ENCODE data around the gene MYO7A. TPM values are rescaled to one million over a fixed set of nuclear protein-coding genes. Genes with fewer than 3 reads are reported as not detected.

The MYO7A gene
- total and polyA plus RNA-seq, 2 of the 8 experiments (the other 6 are each of a cell fraction or from before 2014, with no cell fraction given): 1.5 to 1.9 TPM

DNA sequence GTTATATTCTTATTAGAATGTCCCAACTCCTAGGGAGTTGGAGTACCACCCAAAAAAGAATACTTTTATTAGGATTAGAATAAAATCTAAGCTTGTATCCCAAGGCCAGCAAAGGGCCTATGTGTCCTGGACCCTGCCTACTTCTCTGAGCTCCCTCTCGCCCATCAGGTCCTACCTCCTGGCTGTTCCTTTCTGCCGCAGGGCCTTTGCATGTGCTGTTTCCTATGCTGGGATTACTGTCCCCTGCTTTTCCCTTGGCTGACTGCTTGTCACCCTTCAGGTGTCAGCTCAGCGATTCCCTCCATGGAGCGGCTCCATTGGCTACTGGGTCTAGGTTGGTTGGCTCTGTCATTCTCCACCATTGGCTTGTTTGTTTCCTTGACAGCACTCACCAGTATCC, 13.4 kb downstream of the MYO7A start (continued):
- TF ChIP-seq, protein P1, sequence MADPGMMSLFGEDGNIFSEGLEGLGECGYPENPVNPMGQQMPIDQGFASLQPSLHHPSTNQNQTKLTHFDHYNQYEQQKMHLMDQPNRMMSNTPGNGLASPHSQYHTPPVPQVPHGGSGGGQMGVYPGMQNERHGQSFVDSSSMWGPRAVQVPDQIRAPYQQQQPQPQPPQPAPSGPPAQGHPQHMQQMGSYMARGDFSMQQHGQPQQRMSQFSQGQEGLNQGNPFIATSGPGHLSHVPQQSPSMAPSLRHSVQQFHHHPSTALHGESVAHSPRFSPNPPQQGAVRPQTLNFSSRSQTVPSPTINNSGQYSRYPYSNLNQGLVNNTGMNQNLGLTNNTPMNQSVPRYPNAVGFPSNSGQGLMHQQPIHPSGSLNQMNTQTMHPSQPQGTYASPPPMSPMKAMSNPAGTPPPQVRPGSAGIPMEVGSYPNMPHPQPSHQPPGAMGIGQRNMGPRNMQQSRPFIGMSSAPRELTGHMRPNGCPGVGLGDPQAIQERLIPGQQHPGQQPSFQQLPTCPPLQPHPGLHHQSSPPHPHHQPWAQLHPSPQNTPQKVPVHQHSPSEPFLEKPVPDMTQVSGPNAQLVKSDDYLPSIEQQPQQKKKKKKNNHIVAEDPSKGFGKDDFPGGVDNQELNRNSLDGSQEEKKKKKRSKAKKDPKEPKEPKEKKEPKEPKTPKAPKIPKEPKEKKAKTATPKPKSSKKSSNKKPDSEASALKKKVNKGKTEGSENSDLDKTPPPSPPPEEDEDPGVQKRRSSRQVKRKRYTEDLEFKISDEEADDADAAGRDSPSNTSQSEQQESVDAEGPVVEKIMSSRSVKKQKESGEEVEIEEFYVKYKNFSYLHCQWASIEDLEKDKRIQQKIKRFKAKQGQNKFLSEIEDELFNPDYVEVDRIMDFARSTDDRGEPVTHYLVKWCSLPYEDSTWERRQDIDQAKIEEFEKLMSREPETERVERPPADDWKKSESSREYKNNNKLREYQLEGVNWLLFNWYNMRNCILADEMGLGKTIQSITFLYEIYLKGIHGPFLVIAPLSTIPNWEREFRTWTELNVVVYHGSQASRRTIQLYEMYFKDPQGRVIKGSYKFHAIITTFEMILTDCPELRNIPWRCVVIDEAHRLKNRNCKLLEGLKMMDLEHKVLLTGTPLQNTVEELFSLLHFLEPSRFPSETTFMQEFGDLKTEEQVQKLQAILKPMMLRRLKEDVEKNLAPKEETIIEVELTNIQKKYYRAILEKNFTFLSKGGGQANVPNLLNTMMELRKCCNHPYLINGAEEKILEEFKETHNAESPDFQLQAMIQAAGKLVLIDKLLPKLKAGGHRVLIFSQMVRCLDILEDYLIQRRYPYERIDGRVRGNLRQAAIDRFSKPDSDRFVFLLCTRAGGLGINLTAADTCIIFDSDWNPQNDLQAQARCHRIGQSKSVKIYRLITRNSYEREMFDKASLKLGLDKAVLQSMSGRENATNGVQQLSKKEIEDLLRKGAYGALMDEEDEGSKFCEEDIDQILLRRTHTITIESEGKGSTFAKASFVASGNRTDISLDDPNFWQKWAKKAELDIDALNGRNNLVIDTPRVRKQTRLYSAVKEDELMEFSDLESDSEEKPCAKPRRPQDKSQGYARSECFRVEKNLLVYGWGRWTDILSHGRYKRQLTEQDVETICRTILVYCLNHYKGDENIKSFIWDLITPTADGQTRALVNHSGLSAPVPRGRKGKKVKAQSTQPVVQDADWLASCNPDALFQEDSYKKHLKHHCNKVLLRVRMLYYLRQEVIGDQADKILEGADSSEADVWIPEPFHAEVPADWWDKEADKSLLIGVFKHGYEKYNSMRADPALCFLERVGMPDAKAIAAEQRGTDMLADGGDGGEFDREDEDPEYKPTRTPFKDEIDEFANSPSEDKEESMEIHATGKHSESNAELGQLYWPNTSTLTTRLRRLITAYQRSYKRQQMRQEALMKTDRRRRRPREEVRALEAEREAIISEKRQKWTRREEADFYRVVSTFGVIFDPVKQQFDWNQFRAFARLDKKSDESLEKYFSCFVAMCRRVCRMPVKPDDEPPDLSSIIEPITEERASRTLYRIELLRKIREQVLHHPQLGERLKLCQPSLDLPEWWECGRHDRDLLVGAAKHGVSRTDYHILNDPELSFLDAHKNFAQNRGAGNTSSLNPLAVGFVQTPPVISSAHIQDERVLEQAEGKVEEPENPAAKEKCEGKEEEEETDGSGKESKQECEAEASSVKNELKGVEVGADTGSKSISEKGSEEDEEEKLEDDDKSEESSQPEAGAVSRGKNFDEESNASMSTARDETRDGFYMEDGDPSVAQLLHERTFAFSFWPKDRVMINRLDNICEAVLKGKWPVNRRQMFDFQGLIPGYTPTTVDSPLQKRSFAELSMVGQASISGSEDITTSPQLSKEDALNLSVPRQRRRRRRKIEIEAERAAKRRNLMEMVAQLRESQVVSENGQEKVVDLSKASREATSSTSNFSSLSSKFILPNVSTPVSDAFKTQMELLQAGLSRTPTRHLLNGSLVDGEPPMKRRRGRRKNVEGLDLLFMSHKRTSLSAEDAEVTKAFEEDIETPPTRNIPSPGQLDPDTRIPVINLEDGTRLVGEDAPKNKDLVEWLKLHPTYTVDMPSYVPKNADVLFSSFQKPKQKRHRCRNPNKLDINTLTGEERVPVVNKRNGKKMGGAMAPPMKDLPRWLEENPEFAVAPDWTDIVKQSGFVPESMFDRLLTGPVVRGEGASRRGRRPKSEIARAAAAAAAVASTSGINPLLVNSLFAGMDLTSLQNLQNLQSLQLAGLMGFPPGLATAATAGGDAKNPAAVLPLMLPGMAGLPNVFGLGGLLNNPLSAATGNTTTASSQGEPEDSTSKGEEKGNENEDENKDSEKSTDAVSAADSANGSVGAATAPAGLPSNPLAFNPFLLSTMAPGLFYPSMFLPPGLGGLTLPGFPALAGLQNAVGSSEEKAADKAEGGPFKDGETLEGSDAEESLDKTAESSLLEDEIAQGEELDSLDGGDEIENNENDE (IDR thresholded peaks at IDR 0.05; ENCODE audit: insufficient replicate concordance, low read length): no peak
- TF ChIP-seq, protein P2, sequence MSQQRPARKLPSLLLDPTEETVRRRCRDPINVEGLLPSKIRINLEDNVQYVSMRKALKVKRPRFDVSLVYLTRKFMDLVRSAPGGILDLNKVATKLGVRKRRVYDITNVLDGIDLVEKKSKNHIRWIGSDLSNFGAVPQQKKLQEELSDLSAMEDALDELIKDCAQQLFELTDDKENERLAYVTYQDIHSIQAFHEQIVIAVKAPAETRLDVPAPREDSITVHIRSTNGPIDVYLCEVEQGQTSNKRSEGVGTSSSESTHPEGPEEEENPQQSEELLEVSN (IDR thresholded peaks at IDR 0.05): no peak
- TF ChIP-seq SP1 (IDR thresholded peaks at IDR 0.05; ENCODE audit: low read depth, low read length) (no peak), SRF (IDR thresholded peaks at IDR 0.05; ENCODE audit: low read depth, low read length) (no peak), MAFK (IDR thresholded peaks at IDR 0.05; ENCODE audit: low read depth, low read length) (no peak)
